ENCODE results near the gene TTLL11.

DNA sequence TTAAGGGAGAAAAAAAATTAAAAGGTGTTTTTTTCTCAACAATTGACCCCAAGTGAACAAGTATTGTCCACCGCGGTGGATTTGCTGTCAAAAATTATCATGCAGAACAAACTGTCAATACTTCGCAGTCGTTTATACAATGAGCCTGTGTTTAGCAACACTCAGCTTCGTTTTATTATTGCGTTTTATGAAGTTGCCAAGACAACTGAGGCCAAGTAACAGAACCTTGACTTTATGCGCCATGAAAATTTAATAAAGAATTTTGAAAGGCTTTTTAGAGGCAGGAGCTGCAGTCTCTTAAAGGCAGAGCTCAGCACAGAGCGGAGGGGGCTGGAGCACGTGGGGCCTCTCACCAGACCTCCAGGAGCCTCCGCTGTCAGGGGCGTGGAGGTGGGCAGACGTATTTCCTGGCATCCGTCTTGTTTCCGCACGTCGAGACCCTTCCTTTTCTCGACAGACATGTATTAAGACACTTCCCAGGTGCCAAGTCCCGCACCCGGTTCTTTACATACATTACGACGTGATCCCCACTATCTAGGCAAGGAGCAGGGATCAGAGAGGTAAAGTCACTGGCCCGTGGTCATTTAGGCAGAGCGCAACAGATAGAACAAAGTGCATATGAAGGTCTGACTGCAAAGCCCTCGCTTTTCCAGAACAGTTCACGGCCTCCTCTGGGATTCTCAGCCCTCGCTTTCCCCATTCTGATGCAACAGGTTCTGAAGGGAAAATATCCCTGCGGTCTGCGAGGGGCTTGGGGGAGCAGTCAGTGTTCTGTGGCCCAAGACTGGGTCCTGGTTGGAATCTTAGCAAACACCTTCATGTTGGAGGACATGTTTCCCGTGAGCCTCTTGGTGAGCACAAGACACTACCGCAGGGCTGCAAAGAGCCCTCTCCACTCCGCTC, 277.3 kb downstream of the TTLL11 start:
- TF ChIP-seq, protein P1, sequence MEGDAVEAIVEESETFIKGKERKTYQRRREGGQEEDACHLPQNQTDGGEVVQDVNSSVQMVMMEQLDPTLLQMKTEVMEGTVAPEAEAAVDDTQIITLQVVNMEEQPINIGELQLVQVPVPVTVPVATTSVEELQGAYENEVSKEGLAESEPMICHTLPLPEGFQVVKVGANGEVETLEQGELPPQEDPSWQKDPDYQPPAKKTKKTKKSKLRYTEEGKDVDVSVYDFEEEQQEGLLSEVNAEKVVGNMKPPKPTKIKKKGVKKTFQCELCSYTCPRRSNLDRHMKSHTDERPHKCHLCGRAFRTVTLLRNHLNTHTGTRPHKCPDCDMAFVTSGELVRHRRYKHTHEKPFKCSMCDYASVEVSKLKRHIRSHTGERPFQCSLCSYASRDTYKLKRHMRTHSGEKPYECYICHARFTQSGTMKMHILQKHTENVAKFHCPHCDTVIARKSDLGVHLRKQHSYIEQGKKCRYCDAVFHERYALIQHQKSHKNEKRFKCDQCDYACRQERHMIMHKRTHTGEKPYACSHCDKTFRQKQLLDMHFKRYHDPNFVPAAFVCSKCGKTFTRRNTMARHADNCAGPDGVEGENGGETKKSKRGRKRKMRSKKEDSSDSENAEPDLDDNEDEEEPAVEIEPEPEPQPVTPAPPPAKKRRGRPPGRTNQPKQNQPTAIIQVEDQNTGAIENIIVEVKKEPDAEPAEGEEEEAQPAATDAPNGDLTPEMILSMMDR (optimal IDR thresholded peaks at IDR 0.05 in 1 of 3, IDR thresholded peaks at IDR 0.05 in 1 of 3, conservative IDR thresholded peaks at IDR 0.05 in 1 of 3; ENCODE audit: extremely low read depth in 1 of 3, insufficient read depth in 2 of 3, low read length in 3 of 3), result no peak
- no peak for TF ChIP-seq EZH2 (IDR thresholded peaks at IDR 0.05; ENCODE audit: low read length)

Measured in keratinocyte (primary cell).